Osteoblast (primary cell): ENCODE measurements around the gene SMG5. TPM values are rescaled to one million over a fixed set of nuclear protein-coding genes. Genes with fewer than 3 reads are reported as not detected.

Source experiments
- DNase-seq: peaks from one replicate; pipeline ENCODE4 v3.0.0; 2011; ENCODE audit warnings: low spot score, mixed read lengths; ENCODE audit not compliant: insufficient read length; ENCODE audit errors: missing footprints
- H2AFZ ChIP-seq: 2 replicates; pipeline ENCODE4 v1.6.0; 2011; ENCODE audit warnings: mild to moderate bottlenecking, low read length
- H3K27ac ChIP-seq: 2 replicates; pipeline ENCODE4 v1.5.1; 2011; ENCODE audit warnings: mild to moderate bottlenecking, low read depth, low read length, moderate library complexity
- H3K27me3 ChIP-seq: 2 replicates; pipeline ENCODE4 v1.6.0; 2012; ENCODE audit warnings: mild to moderate bottlenecking, control low read depth, inconsistent platforms, low read length, moderate library complexity; ENCODE audit not compliant: insufficient read depth
- H3K36me3 ChIP-seq: 2 replicates; pipeline ENCODE4 v1.5.1; 2011; ENCODE audit warnings: mild to moderate bottlenecking, low read length, control low read depth, moderate library complexity; ENCODE audit not compliant: insufficient read depth
- H3K4me1 ChIP-seq: 2 replicates; pipeline ENCODE4 v1.5.1; 2011; ENCODE audit warnings: mild to moderate bottlenecking, low read length, control low read depth, moderate library complexity; ENCODE audit not compliant: insufficient read depth
- H3K4me2 ChIP-seq: 2 replicates; pipeline ENCODE4 v1.6.0; 2011; ENCODE audit warnings: mild to moderate bottlenecking, low read length; ENCODE audit not compliant: insufficient read depth
- H3K4me3 ChIP-seq: fragments of 200-600 bp; sonication (generic); 3 replicates; pipeline ENCODE4 v1.5.1; 2012; ENCODE audit warnings: mild to moderate bottlenecking, low read length, inconsistent platforms; ENCODE audit not compliant: insufficient read depth
- H3K79me2 ChIP-seq: 2 replicates; pipeline ENCODE4 v1.6.0; 2012; ENCODE audit warnings: mild to moderate bottlenecking, low read length, control low read depth, inconsistent platforms; ENCODE audit not compliant: insufficient read depth
- H3K9me3 ChIP-seq: 2 replicates; pipeline ENCODE4 v1.5.1; 2011; ENCODE audit warnings: low read depth, low read length, control low read depth
- H4K20me1 ChIP-seq: 2 replicates; pipeline ENCODE4 v1.6.0; 2012; ENCODE audit warnings: mild to moderate bottlenecking, low read length, control low read depth; ENCODE audit not compliant: insufficient read depth
- CTCF ChIP-seq: IDR thresholded peaks from 2 replicates; pipeline ENCODE4 v1.5.1; 2011; ENCODE audit warnings: mild to moderate bottlenecking, low read depth, low read length, moderate library complexity; ENCODE audit errors: extremely low read depth
- total RNA-seq: library from RNA; depleted of rRNA; stranded (reverse); fragments of >200 nt; gene quantifications from 2 replicates; pipeline ENCODE4 v1.2.3, GENCODE V29; 2012

SMG5 gene
- total RNA-seq, 1 donor: 50.7 TPM

GRCh38 chr1:156211243-156211642, 71.4 kb downstream of the SMG5 start:
- Histone ChIP-seq H3K4me1 (peaks cover 9% of the 10 kb centered on the region), H3K9me3 (no peaks in the 10 kb centered on the region), H2AFZ (no peak overlapping the region), H3K4me2 (no peak overlapping the region), H4K20me1 (no peaks in the 10 kb centered on the region), H3K79me2 (peaks cover 27% of the 10 kb centered on the region), H3K27ac (no peak overlapping the region), H3K36me3 (peaks cover 32% of the 10 kb centered on the region), H3K27me3 (no peaks in the 10 kb centered on the region), H3K4me3 (no peak overlapping the region)
- no peak for DNase-seq
- no peak for TF ChIP-seq CTCF

- Histone ChIP-seq H3K79me2 (peaks cover 52% of the 10 kb centered on the region), H3K27ac (no peak overlapping the region), H3K36me3 (peaks cover 45% of the 10 kb centered on the region), H3K9me3 (no peaks in the 10 kb centered on the region), H3K4me2 (no peak overlapping the region), H3K27me3 (no peaks in the 10 kb centered on the region), H3K4me1 (peaks cover 8% of the 10 kb centered on the region), H2AFZ (no peak overlapping the region), H3K4me3 (no peak overlapping the region), H4K20me1 (peaks cover 4% of the 10 kb centered on the region)
- TF ChIP-seq CTCF: no peak
- no peak for DNase-seq
These were observed 77.9 kb downstream of the SMG5 start for GRCh38 chr1:156204686-156205085.

GRCh38 chr1:156203331-156203730, 79.3 kb downstream of the SMG5 start:
- Histone ChIP-seq H3K4me1 (peaks cover 8% of the 10 kb centered on the region), H3K27me3 (no peaks in the 10 kb centered on the region), H3K4me2 (no peak overlapping the region), H3K36me3 (peaks cover 41% of the 10 kb centered on the region), H3K9me3 (no peaks in the 10 kb centered on the region), H3K79me2 (peaks cover 62% of the 10 kb centered on the region), H2AFZ (no peak overlapping the region), H3K4me3 (no peak overlapping the region), H4K20me1 (peaks cover 17% of the 10 kb centered on the region), H3K27ac (no peak overlapping the region)
- DNase-seq: no peak
- TF ChIP-seq CTCF: no peak

GRCh38 chr1:156200044-156200443, 82.6 kb downstream of the SMG5 start:
- Histone ChIP-seq H3K9me3 (no peaks in the 10 kb centered on the region), H3K4me2 (no peak overlapping the region), H3K79me2 (peaks cover 82% of the 10 kb centered on the region), H3K36me3 (peaks cover 41% of the 10 kb centered on the region), H3K4me3 (no peak overlapping the region), H2AFZ (no peak overlapping the region), H4K20me1 (peaks cover 37% of the 10 kb centered on the region), H3K27ac (no peak overlapping the region), H3K27me3 (no peaks in the 10 kb centered on the region), H3K4me1 (peaks cover 8% of the 10 kb centered on the region)
- no peak for DNase-seq
- TF ChIP-seq CTCF: no peak

Other genes with a start within 250 kb of the SMG5 start
- gene UBQLN4, start 229.0 kb downstream of the SMG5 start, total RNA-seq: 10.6 and 13.0 TPM in 2 replicates
- 36.6 and 40.1 TPM in 2 replicates for gene LAMTOR2, start 228.0 kb downstream of the SMG5 start, total RNA-seq
- gene RAB25, start 221.7 kb downstream of the SMG5 start, total RNA-seq: not detected in 2 replicates
- gene MEX3A, start 200.4 kb downstream of the SMG5 start, total RNA-seq: 0.88 and 1.1 TPM in 2 replicates
- gene LMNA, start 168.1 kb downstream of the SMG5 start, total RNA-seq: 774 and 854 TPM in 2 replicates
- gene SEMA4A, start 129.2 kb downstream of the SMG5 start, total RNA-seq: 1.5 and 1.8 TPM in 2 replicates
- 15.0 and 15.2 TPM in 2 replicates for gene SLC25A44, start 88.7 kb downstream of the SMG5 start, total RNA-seq
- gene PMF1, start 69.8 kb downstream of the SMG5 start, total RNA-seq: 31.2 and 34.0 TPM in 2 replicates
- 1.5 and 2.2 TPM in 2 replicates for gene BGLAP, start 40.6 kb downstream of the SMG5 start, total RNA-seq
- gene PAQR6, start 34.8 kb downstream of the SMG5 start, total RNA-seq: 0.36 and 0.59 TPM in 2 replicates
- gene TMEM79, start 1.5 kb upstream of the SMG5 start, total RNA-seq: 0.88 and 1.4 TPM in 2 replicates
- gene GLMP, start 12.9 kb upstream of the SMG5 start, total RNA-seq: 118 and 137 TPM in 2 replicates
- not detected in 2 replicates for gene VHLL, start 16.5 kb upstream of the SMG5 start, total RNA-seq
- 258 and 276 TPM in 2 replicates for gene CCT3, start 55.5 kb upstream of the SMG5 start, total RNA-seq
- gene TSACC, start 55.7 kb upstream of the SMG5 start, total RNA-seq: 0.36 TPM in 1 of 2 replicates, not detected in the other
- gene RHBG, start 86.4 kb upstream of the SMG5 start, total RNA-seq: not detected in 2 replicates
- gene MEF2D, start 217.9 kb upstream of the SMG5 start, total RNA-seq: 12.4 and 14.1 TPM in 2 replicates